ENCODE data around the gene RTN4R. TPM values are rescaled to one million over a fixed set of nuclear protein-coding genes. Genes with fewer than 3 reads are reported as not detected.
"Not testable (repeated sequence)": the region's sequence is repeated elsewhere in the genome, so short reads cannot be mapped to it uniquely, and the experiment has no call there.

RTN4R gene
- total and polyA plus RNA-seq, 5 experiments from 2014 or later: 4.3 to 5.6 (median 5.0) TPM

DNA sequence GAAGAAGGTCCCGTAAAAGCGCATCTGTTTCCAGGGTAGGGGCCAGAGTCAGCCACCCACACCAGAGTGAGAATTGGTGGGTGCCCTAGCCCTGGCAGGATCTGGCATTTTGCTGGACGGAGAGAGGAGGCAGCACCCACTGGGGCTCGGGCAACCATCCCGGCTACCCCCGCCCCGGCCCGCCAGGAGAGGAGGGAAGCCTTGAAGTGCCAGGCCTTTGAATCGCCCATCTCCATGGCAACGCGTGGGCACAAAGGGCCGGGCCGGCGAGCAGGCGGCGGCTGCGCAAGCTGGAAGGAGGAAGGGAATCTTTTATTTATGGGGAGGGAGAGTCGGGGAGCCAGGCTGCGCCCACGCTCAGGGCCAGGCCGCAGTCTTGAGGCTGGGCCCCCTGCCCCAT lies 12.0 kb upstream of the RTN4R start:
- H3K27ac Mint-ChIP-seq, H3K4me3 Mint-ChIP-seq, POLR2A ChIA-PET, H3K36me3 Mint-ChIP-seq, H3K9me3 Mint-ChIP-seq, H3K27me3 Mint-ChIP-seq, ATAC-seq, H3K4me1 Mint-ChIP-seq, DNase-seq: not testable (repeated sequence)

DNA sequence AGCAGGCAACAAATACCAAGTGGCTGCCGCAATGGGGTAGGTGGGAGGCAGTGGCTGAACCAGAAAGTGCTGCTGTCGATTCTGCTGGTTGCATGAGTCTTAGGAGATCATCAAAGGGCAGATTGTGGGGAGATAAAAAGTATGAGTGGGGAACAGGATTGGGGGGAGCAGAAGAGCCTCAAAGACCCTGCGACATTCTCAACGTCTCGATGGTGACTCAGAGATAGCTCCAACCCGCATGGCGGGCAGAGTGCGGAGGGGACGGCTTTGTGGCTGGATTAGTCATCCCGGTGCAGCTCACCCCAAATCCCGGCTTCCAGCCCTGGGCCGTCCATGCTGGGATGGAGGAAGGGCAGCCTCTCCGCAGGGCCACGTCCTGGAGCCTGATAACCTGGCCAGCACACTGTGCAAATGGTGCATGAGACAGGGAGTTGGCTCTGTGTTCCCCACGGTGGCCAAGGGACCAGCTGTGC lies 11.6 kb upstream of the RTN4R start:
- Mint-ChIP-seq H3K4me1 (peaks cover 0 to 7% (median 2%) of the 10 kb centered on the region in 4 donors), H3K36me3 (no peaks in the 10 kb centered on the region), H3K4me3 (no peak overlapping the region), H3K9me3 (no peaks in the 10 kb centered on the region), H3K27ac (peak overlapping the region in 1 of 10 donors; percentile 21), H3K27me3 (no peaks in the 10 kb centered on the region)
- DNase-seq: no peak
- POLR2A ChIA-PET: no interaction called here
- ATAC-seq: no peak

DNA sequence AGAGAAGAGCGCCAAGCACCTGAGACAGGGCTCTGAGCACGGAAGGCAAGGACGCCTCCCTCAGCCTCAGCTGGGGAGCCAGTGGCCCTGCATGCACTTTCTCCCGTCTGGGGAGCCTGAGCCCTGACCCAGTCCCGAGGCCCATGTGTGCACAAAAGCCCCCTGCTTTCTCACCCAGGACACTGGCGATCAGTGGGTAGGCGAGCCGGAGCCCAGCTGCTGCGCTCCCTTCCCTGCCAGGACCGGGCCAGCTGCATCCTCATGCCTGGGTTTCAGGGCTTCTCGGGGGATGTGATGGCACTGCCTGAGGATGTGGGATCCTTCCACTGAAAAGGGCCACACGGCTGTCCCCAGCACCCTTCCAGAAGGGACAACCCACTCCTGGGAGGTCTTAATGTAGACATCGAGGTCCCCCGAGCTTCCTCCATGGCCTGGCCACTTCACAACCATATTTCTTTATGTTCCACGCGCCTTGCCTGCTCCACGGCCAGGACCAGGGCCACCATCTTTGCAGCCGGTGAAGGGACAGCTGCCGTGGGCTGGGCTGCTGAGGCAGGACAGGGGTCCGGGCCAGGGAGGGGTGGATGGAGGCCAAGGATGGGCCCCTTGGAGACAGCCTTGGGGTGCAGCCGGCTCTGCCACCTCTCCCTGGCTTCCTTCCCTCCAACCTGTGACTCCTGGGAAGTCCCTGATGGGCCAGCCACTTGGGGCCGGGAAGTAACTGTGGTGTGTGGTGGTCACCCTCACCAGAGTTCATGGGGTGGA lies 10.8 kb upstream of the RTN4R start:
- POLR2A ChIA-PET, H3K27me3 Mint-ChIP-seq, H3K9me3 Mint-ChIP-seq, DNase-seq, H3K4me1 Mint-ChIP-seq, H3K36me3 Mint-ChIP-seq, H3K4me3 Mint-ChIP-seq, ATAC-seq: not testable (repeated sequence)
- peak overlapping the region in 1 of 10 donors; percentile 21 for H3K27ac Mint-ChIP-seq

DNA sequence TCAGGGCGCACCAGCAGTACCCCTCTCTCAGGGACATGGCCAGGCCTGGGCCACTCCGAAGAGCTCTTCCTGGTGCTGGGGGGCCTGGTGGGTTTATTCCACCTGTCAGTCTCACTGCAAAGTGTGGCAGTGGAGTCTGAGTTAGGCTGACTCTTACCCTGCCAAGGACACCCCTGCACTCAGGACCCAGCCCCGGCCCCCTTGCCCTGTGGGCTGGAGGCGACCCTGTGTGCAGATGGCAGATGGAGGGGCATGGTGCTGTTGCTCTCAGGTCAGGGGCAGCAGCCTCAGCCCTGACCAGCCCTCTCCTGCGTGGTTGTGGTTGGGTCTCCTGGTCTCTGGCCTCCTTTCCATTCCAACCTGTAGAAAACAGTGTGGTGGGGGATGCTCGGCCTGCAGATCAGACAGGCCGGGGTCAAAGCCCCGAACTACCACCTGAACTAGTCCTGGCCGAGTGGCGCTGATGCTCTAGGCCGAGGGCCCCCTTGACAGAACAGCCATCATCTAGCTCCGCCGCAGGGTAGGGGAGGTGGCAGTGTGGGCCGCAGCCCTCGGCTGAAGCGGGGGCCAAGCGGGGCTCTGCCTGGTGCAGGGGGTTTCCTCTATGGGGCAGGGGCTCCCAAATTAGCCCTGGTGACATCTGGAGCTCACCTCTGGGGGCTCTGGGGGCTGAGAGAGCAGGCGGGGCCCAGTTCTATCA lies 10.0 kb upstream of the RTN4R start:
- POLR2A ChIA-PET: not testable (repeated sequence)

DNA sequence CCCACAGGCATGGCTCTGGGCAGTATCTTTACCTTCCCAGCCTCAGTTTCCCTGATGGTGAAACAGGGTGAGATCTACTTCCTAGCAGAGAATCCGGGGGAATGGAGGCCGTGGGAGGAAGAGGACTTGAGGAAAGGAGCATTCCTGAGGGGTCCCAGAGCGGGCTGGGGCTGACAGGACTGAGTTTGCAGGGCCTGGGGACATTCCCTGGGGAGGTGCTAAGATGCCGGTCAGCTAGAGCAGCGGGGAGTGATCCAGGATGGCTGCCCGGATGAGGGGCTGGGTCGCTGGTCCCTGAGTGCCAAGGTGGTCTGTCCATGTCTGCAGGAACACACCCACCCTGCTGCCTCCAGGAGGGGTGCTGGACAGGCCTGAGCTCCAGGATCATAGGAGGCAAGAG lies 8.3 kb upstream of the RTN4R start:
- Mint-ChIP-seq H3K4me1 (peaks cover 0 to 7% (median 2%) of the 10 kb centered on the region in 4 donors), H3K27me3 (no peaks in the 10 kb centered on the region), H3K36me3 (no peaks in the 10 kb centered on the region), H3K9me3 (no peaks in the 10 kb centered on the region), H3K27ac (peak overlapping the region in 2 of 10 donors; percentile 48 to 52), H3K4me3 (no peak overlapping the region)
- DNase-seq: no peak
- POLR2A ChIA-PET: no interaction called here
- ATAC-seq: no peak

More for the DNA sequence above, 10.0 kb upstream of the RTN4R start:
- H3K4me3 Mint-ChIP-seq, DNase-seq, H3K36me3 Mint-ChIP-seq, H3K27me3 Mint-ChIP-seq, ATAC-seq, H3K27ac Mint-ChIP-seq, H3K9me3 Mint-ChIP-seq, H3K4me1 Mint-ChIP-seq: not testable (repeated sequence)

DNA sequence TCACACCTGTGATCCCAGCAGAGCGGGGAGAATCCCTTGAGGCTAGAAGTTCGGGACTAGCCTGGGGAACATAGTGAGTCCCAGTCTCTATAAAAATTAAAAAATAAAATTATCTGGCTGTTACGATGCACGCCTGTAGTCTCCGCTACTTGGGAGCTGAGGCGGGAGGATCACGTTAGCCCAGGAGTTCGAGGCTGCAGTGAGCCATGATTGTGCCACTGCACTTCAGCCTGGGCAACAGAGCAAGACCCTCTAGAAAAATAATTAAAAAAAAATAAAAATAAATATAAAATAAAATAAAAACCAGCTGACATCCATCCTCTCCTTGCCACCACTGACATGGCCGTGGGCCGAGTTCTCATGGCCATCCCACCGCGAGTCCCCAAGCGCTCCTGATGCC lies 7.7 kb upstream of the RTN4R start:
- POLR2A ChIA-PET: no interaction called here

DNA sequence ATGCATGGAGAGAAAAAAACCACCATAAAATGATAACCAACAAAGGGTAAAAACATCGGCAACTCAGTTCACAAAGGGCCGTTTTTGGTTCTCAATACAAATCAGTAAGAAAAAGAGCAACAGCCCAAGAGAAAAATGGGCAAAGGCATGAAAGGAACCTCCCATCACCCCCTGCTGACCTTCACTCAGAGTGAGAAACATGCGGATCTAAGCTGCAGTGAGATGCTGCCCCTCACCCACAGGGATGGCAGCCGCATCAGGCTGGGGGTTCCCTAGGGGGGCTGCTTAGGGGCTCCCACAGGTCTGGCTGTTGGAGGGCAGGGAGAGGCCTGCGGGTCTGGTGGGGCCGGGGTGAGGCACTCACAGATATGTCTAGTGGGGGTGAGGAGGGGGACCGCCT lies 7.2 kb upstream of the RTN4R start:
- DNase-seq: not testable (repeated sequence)

More for the DNA sequence above, 7.7 kb upstream of the RTN4R start:
- H3K36me3 Mint-ChIP-seq: no peaks in the 10 kb centered on the region
- ATAC-seq: no peak
- H3K9me3 Mint-ChIP-seq: no peaks in the 10 kb centered on the region
- H3K4me3 Mint-ChIP-seq: no peak overlapping the region
- peaks cover 0 to 7% (median 2%) of the 10 kb centered on the region in 4 donors for H3K4me1 Mint-ChIP-seq
- peak overlapping the region in 2 of 10 donors; percentile 6 to 48 for H3K27ac Mint-ChIP-seq
- no peaks in the 10 kb centered on the region for H3K27me3 Mint-ChIP-seq
- no peak for DNase-seq

DNA sequence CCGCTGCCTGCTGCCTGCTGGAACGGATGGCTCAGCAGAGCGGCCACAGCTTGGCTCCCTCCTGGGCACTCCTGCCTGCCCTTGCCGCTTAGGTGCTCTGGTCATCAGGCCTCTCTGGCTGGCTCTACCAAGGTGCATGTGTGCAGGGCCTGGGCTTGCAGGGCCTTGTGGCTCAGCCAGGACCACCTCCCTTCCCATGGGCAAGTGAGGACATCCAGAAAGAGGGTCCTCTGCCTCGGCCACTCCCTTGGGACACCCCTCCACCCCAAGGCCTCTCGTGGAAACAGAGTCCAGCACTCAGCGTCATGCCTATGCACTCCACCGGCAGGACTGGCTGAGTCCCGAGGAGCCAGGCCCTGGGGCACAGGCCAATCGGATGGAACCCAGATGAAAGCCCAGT lies 6.3 kb upstream of the RTN4R start:
- H3K27ac Mint-ChIP-seq, H3K27me3 Mint-ChIP-seq, POLR2A ChIA-PET, H3K9me3 Mint-ChIP-seq, ATAC-seq, H3K4me1 Mint-ChIP-seq, DNase-seq, H3K36me3 Mint-ChIP-seq, H3K4me3 Mint-ChIP-seq: not testable (repeated sequence)

More for the DNA sequence above, 7.2 kb upstream of the RTN4R start:
- H3K27ac Mint-ChIP-seq, H3K27me3 Mint-ChIP-seq, H3K36me3 Mint-ChIP-seq, H3K4me3 Mint-ChIP-seq, H3K9me3 Mint-ChIP-seq, POLR2A ChIA-PET, H3K4me1 Mint-ChIP-seq, ATAC-seq: not testable (repeated sequence)

DNA sequence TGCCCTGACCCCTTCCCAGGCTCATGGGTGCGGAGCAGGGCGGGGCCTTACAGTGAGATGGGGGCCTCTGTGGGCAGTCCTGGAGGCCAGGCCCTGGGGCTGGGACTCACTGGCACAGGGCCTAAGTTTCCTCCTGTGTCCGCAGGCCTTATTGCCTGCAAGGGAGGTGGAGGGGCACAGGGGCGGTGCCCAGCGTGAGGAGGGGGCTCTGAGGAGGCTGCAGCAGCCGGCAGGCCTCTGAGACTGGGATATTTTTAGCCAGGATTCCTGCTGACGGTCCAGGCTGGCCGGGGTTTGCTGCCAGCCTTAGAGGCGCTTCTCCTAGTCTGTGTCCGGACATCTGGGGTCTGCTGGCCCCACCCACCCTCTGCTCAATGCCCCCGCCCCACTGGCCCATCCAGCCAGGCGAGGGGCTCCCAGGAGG lies 5.7 kb upstream of the RTN4R start:
- no peaks in the 10 kb centered on the region for H3K27me3 Mint-ChIP-seq
- DNase-seq (no peak), ATAC-seq (no peak)
- POLR2A ChIA-PET: no interaction called here
- H3K4me3 Mint-ChIP-seq: no peak overlapping the region
- H3K36me3 Mint-ChIP-seq: no peaks in the 10 kb centered on the region
- peaks cover 2% of the 10 kb centered on the region in 4 donors for H3K4me1 Mint-ChIP-seq
- H3K27ac Mint-ChIP-seq: no peak overlapping the region
- no peaks in the 10 kb centered on the region for H3K9me3 Mint-ChIP-seq

DNA sequence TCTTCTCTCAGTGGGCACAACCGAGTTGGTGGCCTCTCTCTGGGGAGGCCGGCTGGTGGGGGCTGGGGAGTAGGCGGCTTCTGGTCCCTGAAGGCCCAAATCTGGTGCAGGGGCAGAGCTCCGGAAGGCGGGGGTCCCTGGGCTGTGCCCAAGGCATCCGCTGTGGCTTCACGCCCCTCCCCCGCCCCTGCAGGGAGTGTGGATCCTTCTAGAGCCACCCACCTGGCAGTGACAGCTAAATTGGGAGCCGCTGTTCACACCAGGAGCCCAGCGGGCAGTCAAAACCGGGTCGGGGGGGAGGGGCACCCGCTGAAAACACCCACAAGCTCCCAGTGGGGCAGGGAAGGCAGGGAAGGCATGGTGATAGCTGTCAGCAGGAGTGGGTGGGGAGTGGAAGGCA lies 4.6 kb upstream of the RTN4R start:
- no peaks in the 10 kb centered on the region for H3K9me3 Mint-ChIP-seq
- DNase-seq (no peak), ATAC-seq (no peak)
- H3K36me3 Mint-ChIP-seq: no peaks in the 10 kb centered on the region
- no peaks in the 10 kb centered on the region for H3K27me3 Mint-ChIP-seq
- no peak overlapping the region for H3K27ac Mint-ChIP-seq
- POLR2A ChIA-PET: no interaction called here
- H3K4me3 Mint-ChIP-seq: no peak overlapping the region
- peaks cover 4 to 6% (median 4%) of the 10 kb centered on the region in 4 donors for H3K4me1 Mint-ChIP-seq

DNA sequence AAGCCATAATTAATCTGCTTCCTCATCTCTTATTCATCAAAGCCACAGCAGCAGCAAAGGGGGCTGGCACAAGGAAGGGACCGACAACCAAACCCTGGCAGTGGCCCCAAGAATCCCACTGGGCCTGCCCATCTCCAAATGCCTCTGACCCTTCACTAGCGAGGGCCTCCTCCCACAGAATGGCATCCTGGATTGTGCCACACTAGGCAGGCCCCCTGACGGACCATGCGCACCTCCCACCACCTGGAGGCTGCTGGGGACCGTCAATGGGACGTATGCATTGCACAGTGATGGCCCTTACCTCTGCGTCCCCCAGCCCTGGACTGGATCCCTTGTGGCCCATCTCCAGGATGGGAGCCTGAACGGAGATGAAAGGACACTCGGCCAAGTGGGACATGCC lies 4.1 kb upstream of the RTN4R start:
- POLR2A ChIA-PET: no interaction called here
- H3K9me3 Mint-ChIP-seq: no peaks in the 10 kb centered on the region
- DNase-seq: no peak
- peak overlapping the region in 1 of 10 donors; percentile 14 for H3K4me3 Mint-ChIP-seq
- H3K4me1 Mint-ChIP-seq: peaks cover 4 to 6% (median 5%) of the 10 kb centered on the region in 4 donors
- peak overlapping the region in 1 of 10 donors; percentile 48 for H3K27ac Mint-ChIP-seq
- no peaks in the 10 kb centered on the region for H3K36me3 Mint-ChIP-seq
- H3K27me3 Mint-ChIP-seq: no peaks in the 10 kb centered on the region
- ATAC-seq: no peak

DNA sequence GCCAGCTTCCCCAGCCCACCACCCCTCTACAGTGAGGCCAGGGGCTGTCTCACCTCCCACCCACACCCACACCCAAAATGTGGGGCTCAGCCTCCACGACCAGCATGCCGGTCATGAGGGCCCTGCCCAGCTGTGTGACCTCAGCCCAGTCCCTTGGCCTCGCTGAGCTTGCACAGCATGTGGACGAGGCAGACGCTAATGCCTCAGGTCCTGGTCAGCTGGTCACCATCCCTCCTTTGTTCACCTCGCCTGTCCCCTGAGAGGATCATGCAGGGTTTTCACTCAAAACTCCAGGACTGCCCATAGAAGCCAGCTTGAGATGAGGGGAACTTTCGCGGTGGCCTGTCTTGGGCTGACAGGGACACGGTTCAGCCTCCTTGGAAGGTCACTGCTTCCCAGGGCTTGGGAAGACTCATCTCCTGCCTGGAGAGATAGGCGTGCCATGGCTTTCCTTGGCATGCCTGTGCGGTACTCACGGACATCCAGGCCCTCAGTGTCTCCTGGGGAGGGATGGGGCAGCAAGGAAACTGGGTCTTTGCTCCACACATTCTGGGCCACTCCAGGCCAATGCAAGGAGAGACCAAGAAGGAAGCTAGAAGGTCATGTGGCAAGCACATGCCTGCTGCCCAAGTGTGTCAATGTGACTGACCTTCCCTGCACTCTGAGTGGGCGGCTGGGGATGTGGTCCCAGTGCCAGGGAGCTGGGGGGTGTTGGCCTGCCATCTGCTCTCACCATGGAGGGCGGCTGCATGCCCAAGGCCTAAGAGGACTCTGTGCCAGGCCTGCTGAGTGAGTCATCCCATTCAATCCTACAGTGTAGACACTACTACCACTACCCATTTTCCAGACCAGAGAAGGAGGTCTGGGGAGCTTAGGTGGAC lies 3.2 kb upstream of the RTN4R start:
- H3K36me3 Mint-ChIP-seq: no peaks in the 10 kb centered on the region
- no peak overlapping the region for H3K27ac Mint-ChIP-seq
- H3K27me3 Mint-ChIP-seq: no peaks in the 10 kb centered on the region
- no peak for ATAC-seq
- H3K4me3 Mint-ChIP-seq: peak overlapping the region in 1 of 10 donors; percentile 20
- POLR2A ChIA-PET: no interaction called here
- DNase-seq: no peak
- H3K4me1 Mint-ChIP-seq: peaks cover 7 to 12% (median 9%) of the 10 kb centered on the region in 4 donors
- H3K9me3 Mint-ChIP-seq: peaks cover 0 to 2% (median 0%) of the 10 kb centered on the region in 9 donors
